Measurements from ENCODE around the gene HPN. TPM values are rescaled to one million over a fixed set of nuclear protein-coding genes. Genes with fewer than 3 reads are reported as not detected.
"Not testable (repeated sequence)": the region's sequence is repeated elsewhere in the genome, so short reads cannot be mapped to it uniquely, and the experiment has no call there.

The HPN gene
- polyA plus RNA-seq, 4 donors: 92.2 to 137 (median 98.5) TPM

DNA sequence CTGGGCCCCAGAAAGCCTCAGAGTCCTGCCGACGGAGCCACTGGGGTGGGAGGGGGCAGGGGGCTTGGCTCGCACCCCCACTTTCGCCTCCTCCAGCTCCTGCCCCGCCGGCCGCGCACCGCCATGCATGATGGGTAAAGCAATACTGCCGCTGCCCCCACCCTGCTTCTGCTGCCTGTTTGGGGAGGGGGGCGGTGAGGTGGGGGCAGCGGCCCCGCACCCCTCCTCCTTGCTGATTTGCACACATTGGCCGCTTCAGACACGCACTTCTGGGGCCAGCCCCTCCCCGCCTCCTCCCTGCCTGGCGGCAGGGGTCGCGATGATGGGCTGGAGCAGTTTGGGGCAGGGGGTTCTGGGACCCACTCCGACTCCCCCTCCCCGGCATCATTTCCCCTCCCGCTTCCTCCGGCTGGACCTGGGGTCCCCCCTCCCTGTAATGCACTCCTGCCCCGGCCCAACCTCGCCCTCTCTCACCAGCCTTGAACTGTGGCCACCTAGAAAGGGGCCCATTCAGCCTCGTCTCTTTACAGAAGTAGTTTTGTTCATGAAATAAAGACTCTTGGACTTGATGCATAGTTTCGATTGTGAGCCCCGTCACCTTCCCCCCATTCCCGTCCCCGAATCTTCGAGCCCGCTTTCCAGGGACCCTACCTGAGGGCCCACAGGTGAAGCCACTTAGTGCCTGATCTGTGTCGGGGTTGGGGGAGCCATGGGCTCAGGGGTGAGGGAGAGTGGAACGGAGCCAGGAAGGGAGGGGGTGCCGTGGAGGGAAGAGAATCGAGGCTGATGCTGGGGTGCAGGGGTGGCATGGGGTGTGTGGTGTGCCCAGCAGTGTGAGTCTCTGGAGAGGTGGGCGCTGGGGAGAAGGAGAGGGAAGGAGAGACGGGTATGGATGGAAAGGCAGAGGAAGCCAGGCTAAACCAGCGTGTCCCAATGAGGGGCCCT is 1.4 kb upstream of the HPN start:
- DNase-seq (ENCODE audit: low read depth in 4 of 4, low spot score in 3 of 4): no peak

DNA sequence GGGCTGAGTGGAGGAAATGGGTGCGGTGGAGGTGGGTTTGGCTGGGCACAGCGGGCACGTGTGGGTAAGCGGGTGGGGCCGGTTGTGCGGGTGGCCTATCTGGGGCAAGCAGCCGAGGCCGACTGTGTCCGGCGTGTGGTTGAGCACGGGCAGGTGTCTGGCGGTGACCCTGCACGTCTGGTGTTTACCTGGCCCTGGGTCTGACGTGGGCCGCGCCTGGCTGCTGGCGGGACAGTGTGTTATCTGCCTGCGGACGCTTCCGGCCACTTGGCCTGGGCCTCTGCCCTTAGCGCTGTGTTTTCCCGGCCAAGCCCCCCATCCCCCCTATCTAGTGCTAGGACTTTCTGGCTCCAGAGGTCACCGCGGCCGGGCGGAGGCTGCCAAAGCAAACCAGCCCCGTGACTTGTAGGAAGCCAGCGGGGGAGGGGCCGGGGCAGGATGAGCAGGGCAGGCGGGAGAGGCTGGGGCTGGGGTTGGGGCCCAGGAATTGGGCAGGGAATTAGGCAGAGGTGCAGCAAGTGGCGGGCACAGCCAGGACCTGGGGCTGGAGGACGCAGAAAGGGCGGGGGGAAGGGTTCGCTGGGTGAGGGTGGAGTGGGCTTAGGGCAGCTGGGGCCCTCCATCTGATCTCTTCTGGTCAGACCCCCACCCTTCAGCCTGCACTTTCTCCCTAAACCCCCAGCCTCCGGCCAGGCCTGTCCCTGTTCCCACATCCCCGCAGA is 534 bp upstream of the HPN start:
- no peak for DNase-seq (ENCODE audit: low read depth in 4 of 4, low spot score in 3 of 4)

DNA sequence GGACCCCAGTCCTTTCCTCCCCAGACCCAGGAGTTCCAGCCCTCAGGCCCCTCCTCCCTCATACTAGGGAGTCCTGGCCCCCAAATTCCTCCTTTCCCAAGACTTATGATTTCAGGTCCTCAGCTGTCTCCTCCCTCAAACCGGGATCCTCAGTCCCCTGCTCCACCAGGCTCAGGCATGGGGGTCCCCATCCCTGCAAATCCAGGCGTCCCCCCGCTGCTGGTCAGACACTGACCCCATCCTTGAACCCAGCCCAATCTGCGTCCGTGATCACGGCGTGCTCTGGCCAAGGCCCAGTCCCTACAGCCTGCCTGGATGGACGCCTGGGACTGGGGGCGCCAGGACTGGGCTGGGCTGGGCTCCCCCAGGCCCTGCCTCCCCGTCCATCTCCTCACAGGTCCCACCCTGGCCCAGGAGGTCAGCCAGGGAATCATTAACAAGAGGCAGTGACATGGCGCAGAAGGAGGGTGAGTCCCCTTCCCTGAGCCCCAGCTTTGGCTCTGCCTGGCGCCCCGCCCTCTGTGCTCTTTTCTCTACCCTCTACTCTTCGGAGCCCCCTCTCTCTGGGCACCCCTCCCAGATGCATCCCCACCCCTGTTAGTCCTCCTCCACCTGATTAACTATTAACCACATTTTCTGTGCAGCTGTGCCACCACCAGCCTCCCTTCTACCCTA is 672 bp downstream of the HPN start:
- DNase-seq (ENCODE audit: low read depth in 4 of 4, low spot score in 3 of 4): peak in 1 of 4 donors; percentile 44

DNA sequence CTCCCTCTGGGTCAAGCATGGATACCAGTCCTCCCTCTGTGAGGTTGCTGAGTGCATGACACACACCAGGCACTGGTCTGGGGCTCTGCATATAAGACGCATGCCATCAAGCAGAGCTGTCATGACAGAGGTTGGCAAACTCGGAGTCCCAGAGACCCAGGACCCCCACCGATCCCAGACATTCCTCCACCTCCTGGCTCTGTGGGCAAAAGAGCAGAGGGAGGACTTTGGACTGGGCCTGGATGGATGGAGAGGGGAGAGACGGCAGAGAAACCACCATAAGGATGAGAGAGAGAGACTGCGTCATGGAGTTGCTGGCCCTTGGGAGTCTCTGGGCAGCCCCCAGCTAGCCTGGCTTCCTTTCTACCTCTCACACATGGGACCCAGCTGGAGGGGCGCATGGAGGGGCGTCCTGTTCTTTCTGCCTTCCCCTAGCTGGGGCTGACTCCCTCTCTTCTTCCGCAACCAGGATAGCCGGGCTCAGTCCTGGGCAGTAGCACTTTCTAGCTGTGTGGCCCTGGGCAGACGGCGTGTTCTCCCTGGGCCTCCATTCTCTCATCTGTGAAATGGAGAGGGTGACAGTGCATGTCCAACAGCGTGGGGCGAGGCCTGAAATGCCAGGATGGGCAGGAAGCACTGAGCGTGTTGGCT is 1.6 kb downstream of the HPN start:
- DNase-seq (ENCODE audit: low read depth in 4 of 4, low spot score in 3 of 4): no peak

DNA sequence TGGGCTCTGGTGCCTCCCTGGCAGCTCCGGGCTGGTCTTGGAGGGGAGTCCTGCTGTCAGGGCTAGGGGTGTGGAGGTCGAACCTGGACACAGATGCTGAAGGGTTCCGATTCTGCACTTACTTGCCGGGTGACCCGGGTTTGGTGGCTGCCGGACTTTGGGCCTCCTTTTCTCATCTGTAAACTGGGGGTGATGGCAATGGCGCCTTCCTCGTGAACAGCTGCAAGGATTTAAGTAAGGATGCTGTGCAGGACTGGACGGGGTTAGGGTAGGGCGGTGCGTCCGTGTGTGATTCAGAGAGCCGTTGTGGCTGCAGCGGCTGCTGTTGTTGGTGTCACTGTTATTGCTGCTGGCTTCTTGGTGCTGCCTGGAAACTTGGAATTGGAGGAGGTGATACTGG is 2.4 kb downstream of the HPN start:
- DNase-seq (ENCODE audit: low read depth in 4 of 4, low spot score in 3 of 4): no peak

DNA sequence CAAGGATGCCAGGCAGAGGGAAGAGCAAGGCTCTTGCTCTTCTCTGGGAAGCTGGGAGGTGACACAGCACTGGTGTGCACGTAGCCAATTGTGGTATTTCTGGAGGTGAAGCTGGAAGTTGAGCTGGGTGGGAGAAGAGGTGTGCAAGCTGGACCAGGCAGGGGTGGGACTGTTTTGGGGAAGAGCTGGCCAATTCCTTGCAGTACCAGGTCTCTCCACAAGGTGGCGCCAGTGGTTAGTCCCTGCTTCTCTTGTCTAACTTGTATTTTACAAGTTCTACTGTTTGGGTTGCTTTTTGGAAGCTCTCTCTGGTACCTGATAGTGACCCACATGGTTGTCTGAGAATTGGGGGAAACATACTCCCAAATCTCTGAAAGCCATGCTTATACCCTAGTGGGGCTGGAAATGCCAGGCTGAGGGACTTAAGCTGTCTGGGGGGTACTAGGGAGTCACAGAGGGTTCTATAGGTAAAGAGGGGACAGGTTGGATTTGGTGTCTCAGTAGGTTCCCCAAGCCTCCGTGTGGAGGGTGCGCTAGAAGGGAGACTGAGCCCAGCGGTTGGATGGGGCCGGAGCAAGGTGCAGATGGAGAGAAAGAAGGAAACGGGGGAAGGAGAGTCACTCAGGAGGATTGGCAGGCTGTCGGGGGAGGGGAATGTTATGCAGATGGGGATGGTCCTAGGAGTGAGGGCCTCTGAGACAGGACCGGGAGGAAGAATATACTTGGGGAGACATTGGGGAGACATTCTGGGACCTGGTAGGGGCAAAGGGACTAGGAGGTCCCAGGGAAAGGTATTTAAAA is 3.0 kb downstream of the HPN start:
- DNase-seq (ENCODE audit: low read depth in 4 of 4, low spot score in 3 of 4): no peak

DNA sequence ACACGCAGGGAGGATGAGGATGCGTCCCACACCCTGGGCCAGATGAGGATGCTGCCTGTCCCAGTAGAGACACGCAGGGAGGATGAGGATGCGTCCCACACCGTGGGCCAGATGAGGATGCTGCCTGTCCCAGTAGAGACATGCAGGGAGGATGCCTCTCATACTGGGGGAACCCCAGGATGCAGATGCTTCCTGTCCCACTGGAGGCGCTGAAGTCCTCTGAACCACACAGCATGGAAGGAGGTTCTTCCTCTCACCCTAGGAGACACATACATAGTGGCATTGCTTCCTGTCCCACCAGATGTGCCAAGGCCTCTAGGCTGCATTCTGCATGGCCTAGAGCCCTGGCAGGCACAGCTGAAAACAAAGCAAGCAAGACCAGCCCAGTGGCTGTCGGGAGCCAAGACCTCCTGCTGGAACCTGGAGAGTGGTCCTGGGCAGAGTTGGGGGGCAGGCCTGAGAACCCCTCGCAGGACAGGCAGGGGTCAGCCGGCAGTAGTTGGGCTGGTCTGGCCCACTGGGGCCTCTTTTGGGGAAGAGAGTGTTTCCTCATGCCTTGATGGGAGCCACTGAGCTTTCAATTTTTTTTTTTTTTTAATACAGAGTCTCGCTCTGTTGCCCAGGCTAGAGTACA is 4.3 kb downstream of the HPN start:
- DNase-seq (ENCODE audit: low read depth in 4 of 4, low spot score in 3 of 4): no peak

DNA sequence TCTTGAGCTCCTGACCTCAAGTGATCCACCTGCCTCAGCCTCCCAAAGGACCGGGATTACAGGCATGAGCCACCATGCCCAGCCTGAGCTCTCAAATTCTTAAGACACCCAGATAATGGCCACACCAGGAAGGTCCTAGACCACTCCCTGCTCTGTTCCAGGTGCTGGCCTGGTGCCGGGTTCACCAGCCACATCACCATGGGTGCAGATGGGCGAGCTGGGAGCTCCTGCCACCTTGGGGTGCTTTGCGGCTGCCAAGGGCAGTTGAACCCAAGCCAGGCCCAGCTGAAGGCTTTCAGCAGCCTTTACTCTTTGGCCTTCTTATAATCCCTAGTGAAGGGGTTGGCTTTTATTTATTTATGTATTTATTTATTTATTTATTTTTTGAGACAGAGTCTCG is 4.9 kb downstream of the HPN start:
- no peak for DNase-seq (ENCODE audit: low read depth in 4 of 4, low spot score in 3 of 4)

DNA sequence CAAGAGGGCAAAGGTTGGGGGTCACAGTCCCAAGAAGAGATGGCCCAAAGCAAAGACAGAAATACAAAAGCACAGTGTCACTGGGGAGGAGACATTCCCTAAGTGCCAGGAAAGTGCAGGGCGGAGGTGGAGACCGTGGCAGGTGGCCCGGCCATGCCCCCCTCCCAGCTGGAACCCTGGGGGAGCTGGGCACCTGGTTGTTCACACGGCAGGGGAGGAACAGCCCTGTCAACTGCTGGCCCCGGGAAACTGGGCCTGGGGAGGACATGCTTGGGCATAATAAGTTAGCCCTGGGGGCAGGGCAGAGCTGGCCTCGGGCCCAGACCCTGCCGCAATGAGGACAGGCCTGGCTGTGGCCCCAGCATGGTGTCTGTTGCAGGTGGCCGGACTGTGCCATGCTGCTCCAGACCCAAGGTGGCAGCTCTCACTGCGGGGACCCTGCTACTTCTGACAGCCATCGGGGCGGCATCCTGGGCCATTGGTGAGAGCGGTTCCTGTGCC is 7.4 kb downstream of the HPN start:
- no peak for DNase-seq (ENCODE audit: low read depth in 4 of 4, low spot score in 3 of 4)

DNA sequence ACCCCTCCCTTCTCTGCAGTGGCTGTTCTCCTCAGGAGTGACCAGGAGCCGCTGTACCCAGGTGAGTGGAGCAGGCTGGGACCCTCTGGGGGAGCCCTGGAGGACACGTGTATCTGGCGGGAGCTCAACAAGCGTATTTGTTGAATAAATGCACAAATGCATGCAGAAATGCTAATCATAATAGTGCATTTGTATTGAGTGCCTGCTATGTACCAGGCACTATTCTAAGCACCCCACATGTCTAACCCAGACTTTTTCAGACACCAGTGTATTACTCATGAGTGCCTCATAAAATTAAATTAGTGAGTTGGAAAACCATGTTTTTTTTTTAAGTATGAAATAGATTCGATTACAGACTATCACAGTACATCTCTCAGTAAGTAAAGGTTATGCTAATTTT is 7.9 kb downstream of the HPN start:
- DNase-seq (ENCODE audit: low read depth in 4 of 4, low spot score in 3 of 4): no peak

DNA sequence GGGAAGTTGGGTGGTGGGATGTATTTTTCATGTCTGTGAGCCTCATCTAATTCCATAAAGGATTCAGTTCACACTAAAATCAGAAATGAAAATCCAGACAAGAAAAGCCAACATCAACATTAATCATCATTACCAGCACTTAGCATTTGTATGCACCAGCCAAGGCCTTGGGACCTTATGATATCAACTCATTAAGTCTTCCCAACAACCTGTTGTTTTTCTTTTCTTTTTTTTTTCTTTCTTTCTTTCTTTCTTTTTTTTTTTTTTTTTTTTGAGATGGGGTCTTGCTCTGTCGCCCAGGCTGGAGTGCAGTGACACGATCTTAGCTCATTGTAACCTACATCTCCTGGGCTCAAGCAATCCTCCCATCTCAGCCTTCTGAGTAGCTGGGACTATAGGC is 9.1 kb downstream of the HPN start:
- not testable (repeated sequence) for DNase-seq (ENCODE audit: low read depth in 4 of 4, low spot score in 3 of 4)

DNA sequence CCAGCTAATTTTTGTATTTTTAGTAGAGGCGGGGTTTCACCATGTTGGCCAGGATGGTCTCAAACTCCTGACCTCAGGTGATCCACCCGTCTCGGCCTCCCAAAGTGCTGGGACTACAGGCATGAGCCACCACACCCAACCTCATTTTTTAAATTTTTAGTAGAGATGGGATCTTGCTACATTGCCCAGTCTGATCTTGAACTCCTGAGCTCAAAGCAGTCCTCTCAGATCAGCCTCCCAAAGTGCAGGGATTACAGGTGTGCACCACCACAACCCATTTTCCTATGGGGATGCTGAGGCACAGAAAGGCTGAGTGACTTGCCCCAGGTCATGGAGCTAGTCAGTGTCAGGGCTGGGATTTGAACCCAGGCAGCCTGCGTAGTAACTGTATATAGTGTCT is 9.7 kb downstream of the HPN start:
- DNase-seq (ENCODE audit: low read depth in 4 of 4, low spot score in 3 of 4): not testable (repeated sequence)

DNA sequence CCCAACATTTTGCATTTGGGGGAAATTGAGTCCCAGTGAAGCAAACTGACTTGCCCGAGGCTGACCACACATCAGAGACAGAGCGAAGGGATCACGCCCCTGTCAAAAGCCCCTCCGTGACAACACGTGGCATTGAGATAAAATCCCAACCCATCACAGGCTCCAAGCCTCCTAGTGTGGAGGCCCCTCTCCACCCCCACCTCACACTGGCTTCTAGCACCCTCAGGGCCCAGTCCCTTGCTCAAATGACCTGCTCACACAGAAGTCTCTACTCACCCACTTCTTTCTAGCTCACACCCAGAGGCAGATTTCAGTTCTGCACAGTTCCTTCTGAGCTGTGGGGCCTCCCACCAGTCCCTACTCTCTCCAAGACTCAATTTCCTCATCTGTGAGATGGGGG is 10.3 kb downstream of the HPN start:
- no peak for DNase-seq (ENCODE audit: low read depth in 4 of 4, low spot score in 3 of 4)

DNA sequence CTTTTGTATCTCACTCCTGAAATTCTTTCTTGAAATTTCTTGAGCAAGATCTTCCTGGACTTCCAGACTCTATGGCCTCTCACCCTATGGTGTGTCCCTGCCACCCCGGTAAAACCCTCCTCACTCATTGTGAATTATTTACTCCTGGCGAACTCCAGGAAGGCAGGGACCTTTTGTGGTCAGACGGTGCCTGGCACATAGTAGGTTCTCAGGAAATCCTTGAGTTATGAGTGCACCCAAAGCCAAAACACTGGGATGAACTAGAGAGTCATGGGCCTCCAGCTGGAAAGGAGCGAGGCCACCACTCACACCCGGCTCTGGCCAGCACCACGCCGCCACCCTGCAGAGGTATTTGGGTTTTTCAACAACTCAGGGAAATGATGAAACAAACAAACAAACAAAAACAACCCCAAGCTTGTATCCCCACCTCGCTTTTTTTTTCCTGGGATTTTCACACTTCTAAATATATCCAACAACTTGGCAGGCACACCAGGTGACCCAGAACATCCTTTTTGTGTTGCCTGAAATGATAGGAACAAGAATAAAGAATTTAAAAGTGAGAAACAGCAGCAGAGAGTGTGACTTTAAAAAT is 11.2 kb downstream of the HPN start:
- no peak for DNase-seq (ENCODE audit: low read depth in 4 of 4, low spot score in 3 of 4)

DNA sequence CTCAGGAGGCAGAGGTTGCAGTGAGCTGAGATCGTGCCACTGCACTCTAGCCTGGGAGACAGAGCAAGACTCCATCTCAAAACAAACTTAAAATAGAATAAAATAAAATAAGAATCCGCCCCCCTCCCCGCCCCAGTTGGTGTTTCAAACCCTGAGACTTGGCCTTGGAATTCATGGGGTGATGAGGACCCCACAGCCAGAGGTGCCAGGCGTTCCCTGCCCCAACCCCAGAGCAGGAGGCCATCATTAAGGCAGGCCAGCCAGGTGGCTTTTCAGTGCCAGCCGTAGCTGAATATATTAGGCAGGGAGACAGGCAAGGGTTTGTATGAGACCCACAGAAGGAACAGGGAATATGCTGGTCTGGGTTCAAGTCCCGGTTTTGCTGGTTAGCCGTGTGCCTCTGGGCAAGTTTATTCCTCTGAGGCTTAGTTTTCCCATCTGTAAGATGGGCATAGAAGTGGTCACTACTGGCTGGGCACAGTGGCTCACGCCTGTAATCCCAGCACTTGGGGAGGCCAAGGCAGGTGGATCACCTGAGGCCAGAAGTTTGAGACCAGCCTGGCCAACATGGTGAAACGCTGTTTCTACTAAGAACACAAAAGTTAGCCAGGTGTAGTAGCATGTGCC is 12.3 kb downstream of the HPN start:
- no peak for DNase-seq (ENCODE audit: low read depth in 4 of 4, low spot score in 3 of 4)

DNA sequence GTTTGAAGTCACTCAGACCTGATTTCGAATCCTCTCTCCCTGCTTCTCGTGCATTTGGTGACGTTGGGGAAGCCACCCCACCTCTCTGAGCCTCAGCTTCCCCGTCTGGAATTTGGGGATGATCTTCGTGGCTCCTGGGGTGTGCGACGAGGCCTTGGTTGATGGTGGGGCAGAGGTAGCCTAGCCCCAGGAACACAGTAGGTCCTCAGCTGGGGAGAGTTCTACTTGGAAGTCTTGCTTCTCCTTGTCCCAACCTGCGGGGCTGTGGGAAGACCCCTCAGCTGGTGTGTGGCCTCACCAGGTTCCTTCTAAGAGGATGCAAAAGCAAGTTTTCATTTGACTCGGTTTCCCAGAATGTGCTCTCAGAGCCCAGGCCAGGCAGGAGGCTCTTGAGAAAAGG is 13.1 kb downstream of the HPN start:
- no peak for DNase-seq (ENCODE audit: low read depth in 4 of 4, low spot score in 3 of 4)

DNA sequence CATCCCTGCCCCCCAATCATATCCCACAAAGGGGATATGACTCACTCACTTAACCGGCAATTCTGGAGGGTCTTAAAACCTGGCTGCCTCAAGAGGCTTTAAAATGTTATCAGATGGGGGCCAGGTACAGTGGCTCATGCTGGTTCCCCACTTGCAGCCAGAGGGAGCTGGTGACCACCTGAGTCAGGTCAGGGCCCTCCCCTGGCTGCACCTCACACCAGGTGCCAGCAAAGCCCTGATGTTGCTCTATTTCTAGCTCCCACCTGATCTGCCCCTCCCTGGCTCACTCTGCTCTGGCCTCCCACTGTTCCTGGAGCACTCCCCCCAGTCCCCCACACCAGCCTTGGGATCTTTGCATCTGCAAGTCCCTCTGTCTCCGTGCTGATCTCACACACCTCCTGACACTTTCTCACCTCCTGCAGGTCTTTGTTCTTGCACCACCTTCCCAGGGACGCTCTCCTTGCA is 14.2 kb downstream of the HPN start:
- DNase-seq (ENCODE audit: low read depth in 4 of 4, low spot score in 3 of 4): no peak

DNA sequence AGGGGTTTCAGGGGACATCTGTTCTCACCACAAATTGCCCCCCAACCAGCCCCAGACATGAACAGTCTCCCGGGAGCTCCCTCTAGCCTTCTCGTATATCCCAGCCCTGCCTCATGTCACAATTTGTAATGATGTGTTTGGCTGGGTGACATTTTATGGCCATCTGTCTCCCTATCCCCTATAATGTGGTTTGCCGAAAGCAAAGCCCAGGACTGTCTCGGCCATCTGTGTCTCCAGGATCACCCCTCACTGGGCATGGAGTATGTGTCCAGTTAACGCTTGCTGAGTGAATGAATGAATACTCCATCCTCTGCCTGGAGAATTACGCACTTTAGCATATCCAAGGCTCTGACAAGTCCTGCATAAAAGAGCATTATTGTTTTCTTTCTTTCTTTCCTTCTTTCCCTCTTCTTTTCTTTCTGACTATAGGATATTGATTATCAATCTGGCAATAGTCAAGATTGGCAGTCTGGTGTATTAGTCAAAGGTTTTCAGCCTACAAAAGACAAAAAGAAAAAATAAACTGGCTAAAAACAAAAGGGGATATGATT is 15.1 kb downstream of the HPN start:
- no peak for DNase-seq (ENCODE audit: low read depth in 4 of 4, low spot score in 3 of 4)
